OCI-M2 (cell line): ENCODE measurements around the gene DPCD.

ENCODE experiments used
- DNase-seq: peaks from one replicate; lab custom pipeline; 2025; ENCODE audit not compliant: unreplicated experiment; lab: John Stamatoyannopoulos, UW

Gene DPCD

DNA sequence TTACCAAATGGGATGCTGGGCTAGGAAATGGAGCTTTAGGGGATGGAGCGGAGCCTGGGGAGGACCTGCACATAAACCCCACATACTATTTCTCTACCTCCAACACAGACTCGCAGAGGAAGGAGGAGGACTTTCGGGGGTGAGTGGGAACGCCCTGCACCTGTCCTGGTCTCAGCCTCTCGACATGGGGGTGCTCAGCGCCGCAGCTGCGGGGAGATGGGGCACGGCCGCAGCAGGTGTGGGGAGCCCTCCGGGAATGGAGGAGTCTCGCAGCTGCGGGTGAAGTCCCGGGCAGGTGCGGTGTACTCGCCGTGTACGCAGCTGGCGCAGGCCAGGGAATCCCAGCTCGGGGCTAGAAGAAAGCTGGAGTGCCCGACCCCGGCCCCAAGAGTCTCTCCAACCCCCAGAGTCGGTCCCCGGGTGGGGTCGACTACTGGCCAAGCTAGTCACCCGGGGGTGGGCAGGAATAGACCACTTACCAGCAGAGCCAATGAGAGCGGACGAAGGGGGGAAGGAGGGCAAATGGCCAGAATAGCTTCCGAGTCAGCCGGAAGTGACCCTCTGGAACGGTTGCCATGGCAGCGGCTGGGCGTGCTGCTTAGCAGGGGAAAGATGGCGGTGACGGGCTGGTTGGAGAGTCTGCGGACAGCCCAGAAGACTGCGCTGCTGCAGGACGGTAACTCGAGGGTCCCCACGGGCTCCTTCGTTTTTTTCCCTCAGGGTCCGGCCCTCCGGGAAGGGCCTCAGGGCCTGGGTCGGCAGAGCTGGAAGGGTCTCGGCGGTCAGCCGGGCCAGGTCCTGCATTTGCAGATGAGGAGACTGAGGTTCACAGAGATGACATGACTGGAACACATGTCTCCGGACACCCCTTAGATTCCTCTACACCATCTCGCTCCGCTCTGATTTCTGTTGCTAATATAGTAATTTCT lies at the start of gene DPCD, which contains the start of gene POLL:
Gene DPCD (plus strand): TSS at position 597 of the 929 bp plus-strand sequence. CDS start 16 bp downstream, at position 613.
Gene POLL (minus strand): TSS at position 533 of the 929 bp plus-strand sequence. CDS start 897 bp downstream, outside the sequence.
- peak; percentile 90 for DNase-seq

DNA sequence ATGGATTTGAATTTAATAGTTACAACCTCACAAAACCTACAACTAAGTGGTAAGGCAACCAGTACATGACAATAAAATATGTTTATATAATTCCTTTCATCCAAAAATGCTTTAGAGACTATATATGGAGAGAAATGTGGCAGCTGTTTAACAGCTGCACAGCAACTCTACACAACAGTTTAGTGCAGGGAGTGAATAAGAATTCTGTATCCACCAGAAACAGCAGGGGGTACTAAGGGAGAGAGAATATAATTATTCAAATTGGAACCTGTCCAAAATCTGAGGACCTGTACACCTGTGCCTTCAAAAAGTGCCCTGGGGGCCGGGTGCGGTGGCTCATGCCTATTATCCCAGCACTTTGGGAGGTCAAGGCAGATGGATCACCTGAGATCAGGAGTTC lies 49.7 kb upstream of the DPCD start:
- no peak for DNase-seq

DNA sequence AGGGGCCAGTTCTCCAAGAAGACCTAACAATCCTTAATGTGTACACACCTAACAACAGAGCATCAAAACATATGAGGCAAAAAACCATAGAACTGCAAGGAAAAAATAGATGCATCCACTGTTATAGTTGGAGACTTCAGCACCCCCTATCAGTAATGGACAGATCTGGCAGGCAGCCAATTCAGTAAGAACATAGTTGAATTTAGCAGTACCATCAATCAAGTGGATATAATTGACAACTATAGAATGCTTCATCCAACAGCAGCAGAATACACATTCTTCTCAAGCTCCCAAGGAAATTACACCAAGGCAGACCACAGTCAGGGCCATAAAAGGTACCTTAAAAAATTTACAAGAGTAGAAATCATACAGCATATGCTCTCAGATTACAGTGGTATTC lies 42.2 kb upstream of the DPCD start:
- no peak for DNase-seq

DNA sequence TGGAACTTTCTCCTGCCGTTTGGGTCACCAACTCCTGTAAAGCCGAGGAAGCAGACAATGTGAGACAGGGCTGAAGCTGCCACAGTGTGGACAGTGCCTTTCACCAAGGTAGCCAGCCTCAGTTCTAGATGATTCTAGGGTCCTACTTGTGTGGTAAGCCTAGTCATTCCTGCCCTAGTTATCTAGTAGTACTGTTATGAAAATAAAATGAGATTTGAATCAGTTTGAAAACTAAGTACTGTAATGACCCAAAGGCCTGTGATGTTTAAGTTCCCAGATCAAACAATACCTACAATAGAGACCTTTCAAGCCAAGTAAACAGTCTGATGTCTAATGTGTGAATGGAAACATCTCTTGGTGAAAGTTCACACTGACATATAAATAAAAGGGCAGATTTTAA lies 37.2 kb upstream of the DPCD start:
- DNase-seq: no peak

DNA sequence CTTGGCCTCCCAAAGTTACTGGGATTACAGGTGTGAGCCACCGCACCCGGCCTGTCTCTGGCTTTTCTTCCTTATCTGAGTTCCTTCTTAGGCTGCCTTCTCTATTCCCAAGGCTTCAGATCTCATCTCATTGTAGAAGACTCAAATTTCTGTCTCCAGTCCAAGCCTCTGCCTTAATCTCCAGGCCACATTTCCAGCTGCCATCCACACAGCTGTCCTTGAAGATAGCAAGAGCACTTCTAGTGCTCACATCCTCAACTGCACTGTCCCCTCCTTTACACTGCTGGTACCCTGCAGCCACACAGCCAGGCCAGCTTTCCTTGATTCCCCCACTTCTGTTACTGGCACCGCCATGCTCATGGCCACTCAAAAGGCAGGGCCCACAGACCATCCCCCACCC lies 35.7 kb upstream of the DPCD start:
- DNase-seq: no peak

DNA sequence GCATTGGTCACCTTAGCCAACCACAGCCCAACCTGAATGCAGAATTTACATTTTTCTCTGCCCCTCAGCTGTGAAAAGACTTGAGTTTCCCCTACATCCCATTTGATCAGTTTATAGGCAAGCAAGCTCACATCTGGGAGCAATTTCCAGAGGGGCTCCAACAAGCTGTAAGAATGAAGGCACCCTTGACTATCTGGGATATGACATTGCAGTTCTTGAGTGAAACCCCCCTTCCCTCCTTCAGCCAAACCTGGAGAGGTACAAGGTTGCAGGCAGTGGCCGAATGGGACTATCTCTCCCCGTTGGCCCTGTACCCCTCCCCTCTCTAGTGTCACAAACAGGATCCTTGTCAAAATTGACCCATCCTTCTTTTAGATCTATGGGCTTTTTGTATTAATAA lies 30.6 kb upstream of the DPCD start:
- DNase-seq: no peak

DNA sequence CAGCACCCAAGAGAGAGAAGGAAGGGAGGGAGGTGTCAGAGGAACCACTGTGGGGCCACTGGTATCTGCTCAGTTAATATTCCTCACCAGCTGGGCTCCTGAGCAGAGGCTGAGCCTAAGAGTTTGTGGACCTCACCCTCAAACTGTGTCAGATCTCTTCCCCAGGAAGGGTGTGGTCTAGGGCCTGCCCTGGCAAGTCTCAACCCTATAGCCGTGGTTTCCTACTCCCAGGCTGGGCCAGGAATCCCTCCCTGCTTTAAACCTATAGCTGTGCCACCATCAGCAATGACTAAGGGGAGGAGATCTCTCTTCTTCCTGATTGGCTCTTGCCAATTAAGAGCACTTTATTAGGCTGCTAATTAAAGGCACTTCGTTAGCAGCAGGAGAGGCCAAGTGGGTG lies 29.9 kb upstream of the DPCD start:
- no peak for DNase-seq

DNA sequence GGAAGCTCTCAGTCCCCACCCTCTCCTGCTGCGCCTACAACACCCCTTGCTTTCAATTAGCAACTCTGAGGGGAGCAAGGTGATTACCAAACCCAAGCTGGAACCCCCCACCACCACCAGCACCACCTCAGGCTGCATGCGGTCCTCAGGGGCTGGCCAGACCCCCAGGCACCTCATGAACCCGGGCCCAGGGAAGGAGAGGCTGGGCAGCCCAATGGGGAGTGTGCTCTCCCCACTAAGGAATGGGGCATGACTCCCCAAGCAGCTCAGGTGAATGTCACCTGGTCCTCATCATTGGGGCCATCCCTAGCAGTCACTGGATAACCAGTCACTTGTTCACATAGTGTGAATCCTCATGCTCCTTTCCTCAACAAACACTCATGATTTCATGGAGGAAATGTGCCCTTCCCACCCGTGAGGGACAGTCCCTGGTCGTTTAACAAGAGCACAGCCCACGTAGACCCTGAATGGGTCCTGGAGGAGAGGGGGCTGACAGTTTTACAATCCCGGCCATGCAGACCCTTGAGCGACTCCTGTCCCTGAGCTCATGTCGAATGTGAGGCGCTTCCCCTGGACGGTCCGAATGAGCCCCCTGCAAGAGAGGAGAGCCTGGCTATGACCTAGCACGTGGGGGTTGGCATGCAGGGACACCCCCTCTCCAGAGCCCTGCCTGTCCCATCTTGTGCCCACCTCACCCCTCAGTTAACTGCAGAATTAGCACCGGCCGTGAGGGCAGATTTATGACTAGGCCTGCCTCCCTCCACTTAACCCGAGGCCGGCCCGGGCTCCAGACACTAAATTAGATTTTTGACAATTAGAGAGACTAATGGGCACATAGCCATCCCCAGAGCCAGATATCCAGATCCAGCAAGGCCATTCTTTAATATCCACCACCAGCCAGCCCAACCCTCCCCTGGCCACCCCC lies 29.2 kb upstream of the DPCD start:
- DNase-seq: no peak

DNA sequence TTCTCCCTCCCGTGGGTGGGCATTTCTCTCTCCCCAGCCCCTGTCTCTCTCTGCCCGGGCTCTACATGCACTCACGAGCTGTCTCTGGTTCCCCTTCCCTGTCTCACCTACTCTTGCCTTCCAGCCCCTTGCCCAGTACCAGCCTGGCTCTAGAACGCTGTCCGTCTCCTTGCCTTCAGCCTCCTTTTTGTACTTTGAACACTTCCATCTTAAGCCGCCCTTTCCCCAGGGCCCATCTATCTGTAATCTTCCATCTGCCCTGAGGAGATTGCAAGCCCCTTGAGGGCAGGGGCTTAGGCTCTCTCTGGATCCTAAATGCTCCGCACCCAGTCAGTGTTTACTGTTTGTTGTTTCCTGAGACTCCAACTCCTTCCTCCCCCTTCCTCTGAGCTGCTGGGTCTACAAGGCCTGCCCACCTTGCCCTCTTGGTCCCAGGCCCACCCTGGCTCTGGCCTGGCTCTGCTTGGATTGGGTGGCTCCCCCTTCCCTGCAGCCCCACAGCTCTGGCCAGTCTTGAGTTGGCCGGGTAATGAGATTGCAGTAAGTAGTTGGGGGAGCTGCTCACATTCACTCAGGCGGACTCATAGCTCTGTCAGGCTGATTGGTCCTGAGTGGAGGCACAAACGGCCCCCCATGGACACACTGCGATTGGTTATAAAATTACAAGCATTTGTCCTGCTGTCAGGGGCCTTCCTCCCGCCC lies 28.4 kb upstream of the DPCD start:
- no peak for DNase-seq

DNA sequence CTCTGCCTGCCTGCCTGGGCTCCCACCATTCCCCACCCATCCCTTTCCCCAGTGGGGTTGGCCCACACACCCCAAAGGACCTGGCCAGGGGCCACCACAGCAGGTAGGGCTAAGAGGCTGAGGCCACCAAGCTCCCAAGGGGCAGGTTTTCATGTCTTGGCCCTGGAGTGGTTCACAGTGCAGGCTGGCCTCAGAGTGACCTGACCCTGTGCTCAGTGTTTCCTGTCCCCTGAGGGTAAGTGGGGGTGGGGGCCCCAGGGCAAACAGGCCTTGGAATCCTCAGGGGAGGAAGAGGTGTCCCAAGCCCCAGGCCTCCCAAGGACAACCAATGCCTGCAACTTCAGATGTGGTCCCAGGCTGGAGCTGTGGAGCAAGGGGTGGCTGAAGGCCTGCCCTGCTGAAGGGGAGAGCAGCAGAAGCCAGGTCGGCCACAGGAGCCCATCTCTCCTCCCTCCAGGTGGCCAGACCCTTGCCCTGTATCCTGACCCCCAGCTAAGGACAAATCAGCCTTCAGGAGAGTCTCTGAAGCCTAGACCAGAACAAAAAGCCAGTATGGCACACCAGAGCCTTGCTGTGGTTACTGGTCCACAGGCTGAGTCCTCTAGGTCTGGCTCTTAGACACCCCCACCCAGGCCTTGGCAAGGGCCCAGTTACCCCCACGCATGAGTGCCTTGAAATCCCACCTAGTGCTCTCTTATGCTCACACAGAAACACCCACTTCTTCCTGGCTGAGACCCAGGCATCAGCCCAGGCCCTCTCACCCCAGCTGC lies 27.6 kb upstream of the DPCD start:
- DNase-seq: no peak

DNA sequence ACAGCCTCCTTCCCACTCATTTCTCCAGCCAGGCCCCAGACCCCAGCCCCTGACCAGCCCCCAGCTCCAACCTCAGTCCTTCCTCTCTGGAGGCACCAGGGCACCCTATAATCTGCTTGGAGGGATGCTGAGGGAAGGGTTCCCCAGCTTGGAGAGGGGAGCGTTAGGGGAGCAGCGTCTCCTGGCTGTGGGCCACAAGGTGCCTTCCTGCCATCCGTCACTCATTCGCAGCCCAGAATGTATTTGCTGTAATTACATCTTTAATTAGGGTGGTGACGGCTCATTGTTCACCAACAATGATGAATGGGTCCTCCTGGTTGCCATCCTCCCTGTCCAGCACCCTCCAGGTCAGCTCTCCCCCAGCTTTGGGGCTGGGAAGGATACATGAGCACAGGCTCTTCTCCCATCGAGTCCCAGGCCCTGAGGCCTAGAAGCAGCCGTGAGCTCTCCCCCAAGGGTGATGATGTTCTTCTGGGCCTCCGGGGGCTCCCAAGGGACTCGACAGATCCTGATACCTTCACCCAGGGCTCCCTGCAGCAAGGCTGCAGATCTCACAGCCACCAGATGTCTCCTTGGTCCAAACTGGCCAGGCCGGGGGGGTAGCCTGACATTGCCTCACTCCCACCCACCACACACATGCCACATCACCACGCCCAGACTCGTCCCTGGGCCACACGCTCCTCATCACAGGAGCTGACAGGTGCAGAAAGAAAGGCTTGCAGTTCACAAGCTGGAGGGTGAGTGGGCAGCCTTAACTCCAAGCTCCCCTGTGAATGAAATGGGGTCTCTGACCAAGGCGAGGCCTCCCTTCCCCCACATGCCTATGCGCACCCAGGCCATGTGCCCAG lies 26.8 kb upstream of the DPCD start:
- DNase-seq: no peak

DNA sequence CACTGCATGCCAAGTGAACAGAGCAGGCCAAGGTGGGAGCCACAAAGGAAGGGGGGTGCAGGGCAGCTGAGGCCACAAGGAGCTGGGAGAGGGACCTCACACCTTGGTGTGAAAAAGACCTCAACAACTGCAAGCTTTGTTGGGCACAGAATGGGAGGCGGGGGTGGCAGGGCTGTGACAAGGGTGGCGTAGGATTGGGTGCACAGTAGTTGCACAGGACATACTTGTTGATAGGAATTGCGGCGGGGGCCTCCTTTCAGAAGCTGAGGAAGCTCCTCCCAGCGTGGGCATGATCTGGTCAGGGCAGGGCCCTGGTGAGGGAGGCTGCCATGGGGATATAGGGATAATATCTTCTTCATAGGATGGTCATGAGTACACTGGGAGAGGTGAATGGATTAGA lies 25.9 kb upstream of the DPCD start:
- no peak for DNase-seq

DNA sequence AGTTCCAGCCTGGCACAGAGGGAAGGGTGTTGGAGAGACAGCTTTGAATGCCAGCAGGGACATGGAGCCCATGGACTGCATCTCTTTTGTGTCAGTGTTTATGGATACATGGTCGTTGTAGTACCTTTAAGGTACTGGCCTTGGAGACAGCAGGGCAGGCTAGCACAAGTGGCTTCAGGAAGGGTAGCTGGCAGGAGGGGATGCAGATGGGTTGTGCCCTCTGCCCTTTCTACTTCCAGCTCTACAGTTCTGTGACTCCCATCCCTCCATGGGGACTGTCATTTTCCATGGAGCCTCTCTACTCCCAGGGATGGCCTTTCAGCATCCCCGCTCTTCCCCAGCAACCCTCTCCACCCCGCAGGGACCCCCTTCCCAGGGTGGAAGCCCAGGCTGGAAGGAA lies 25.1 kb upstream of the DPCD start:
- no peak for DNase-seq

DNA sequence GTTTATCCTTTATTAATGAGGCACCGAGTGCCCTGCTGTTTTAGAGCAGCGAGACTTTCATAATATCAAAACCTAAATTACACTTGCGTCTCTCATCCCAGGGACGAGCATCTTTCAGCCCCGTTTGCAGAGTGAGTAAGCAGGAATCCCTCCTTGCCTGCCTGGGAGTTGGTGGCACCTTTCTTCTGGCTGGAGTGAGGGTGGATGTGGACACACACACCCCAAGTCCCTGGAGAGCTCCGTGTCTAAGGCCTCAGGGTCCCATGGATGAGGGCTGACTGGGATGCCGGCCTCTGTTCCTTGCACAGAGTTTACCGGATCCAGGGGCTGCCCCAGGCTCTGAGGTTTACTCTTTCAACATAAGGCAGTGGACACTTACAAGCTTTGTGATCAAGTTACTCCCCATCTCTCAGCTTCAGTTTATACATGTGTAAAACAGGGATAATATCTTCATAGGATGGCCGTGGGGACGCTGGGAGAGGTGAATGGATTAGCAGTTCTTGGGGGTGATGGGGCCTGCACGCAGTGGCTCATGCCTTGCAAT lies 24.6 kb upstream of the DPCD start:
- no peak for DNase-seq

DNA sequence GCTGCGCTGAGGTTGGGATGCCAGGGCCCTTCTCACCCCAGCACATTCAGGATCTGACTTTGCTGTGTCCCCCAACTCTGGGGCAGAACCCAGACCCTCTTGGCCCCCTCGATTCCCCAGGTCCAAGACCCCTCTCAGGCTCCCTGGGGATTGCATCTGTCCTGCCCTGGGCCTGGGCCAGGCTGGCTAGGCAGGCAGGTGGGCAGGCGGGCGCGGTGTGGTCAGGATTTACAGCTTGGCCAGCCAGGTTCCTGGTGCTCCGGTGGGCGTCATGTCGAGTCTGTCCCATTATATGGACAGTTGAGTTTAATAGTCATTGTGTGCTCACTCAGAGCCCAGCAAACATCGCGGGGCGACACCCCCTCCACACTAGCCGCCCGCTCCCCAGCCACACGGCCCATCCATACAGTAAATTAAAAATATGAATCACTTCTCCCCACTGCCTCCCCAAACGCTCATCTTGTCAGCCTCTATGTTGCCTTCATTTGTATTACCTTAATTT lies 23.6 kb upstream of the DPCD start:
- no peak for DNase-seq

DNA sequence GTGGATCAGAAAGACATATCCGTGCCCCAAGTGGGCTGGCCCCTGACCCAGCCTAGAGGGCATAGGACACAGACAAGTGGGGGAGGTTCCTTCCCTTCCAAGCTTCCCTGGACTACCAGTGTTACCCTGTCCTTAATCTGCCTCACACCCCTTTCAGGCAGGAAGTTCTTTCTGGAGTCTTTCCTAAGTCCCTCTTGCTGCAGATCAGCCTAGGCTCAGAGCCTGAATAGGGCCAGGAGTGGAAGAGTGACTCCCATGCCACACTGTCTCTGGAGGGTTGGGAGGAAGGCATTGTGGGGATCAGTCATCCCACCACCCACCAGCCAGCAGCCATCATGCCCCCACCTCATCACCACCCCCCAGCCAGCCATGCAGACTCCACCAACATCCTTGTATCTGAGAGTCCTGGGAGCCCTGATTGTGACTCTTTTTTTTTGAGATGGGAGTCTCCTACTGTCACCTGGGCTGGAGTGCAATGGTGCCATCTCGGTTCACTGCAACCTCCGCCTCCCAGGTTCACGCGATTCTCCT lies 22.7 kb upstream of the DPCD start:
- no peak for DNase-seq

DNA sequence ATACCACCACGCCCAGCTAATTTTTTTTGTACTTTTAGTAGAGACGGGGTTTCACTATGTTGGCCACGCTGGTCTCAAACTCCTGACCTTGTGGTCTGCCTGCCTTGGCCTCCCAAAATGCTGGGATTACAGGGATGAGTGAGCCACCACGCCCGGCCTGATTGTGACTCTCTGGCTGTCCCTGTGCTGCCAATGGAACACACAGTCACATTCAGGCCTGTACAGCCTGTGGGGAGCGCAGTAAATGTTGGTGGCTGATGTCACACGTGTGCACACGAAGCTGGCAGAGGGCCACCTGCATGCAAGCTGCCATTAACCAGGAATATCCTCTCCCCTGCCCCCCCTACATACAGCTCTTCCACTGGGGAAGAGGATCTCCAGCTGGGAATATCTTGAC lies 22.2 kb upstream of the DPCD start:
- no peak for DNase-seq

DNA sequence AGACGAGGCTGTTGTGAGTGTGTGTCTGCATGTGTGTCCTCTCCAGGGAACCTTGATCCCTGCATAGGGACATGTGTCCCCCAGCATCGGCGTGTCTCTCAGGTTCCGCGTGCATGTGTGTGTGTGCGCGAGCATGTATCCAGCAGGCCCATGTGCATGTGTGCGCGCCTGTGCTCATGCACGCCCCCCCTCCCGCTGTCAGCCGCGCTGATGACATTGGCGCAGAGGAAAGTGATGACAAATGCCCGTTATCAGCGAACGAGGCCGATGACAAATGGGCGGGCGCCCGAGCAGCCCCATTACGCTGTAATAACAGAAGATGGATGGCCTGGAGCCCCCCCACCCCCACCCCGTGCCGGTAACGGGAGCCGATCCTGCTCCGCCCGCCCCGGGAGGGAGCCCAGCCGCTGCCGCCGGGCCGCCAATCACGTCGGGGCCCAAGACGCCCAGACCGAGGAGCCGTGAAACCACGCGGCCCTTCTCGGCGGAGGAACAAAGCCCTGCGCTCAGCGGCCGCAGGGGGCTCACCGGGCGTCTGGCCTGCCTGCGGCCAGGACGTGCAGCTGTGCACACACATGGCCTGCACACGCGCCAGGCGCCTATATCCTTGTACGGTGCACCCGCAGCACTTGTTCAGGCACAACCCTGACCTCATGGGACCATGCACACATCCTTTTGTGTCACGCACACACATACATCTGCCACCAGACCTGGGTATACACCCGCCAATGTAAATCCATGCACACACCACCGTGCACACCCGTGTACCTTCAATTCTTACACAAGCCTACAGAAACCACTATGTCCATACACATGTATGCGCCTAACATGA lies 21.6 kb upstream of the DPCD start:
- no peak for DNase-seq
